A549 (cell line): ENCODE results near the gene BCL3. TPM values are rescaled to one million over a fixed set of nuclear protein-coding genes. Genes with fewer than 3 reads are reported as not detected.
A peak's percentile ranks its signal among the peaks of the same experiment; 100 is the strongest.

ENCODE experiments used
- ATAC-seq, 2 experiments: fragments of 200-7000 bp in 1 of 2; fragments of >200 bp in 1 of 2; cut with Nextera tagmentation in 1 of 2; cut with Tn5 transposase in 1 of 2; 3 replicates each; pipeline versions ENCODE4 v1.8.0 to v1.9.1; 2018 to 2020; ENCODE audit warnings: mild to moderate bottlenecking in 1 of 2, moderate library complexity in 1 of 2
- CTCF ChIA-PET: fragments of 300-600 bp; sonication (Branson Sonifier 250); formaldehyde crosslinking; extraction: SDS; loops from one replicate; lab custom pipeline; 2021; ENCODE audit warnings: antibody characterized with exemption, inconsistent platforms; lab: Yijun Ruan, JAX
- POLR2A ChIA-PET: fragments of 350-600 bp; formaldehyde crosslinking; extraction: SDS; loops from one replicate; lab custom pipeline; 2021; ENCODE audit warnings: antibody characterized with exemption, inconsistent platforms; lab: Yijun Ruan, JAX
- DNase-seq, 2 experiments: peaks; one replicate each; pipeline versions ENCODE4 v3.0.0 to v3.0.0-alpha.2; 2011 to 2016; ENCODE audit warnings: low read depth in 1 of 2, low spot score in 1 of 2
- FAIRE-seq: peaks from 2 replicates; lab custom pipeline; 2011; peaks lifted over from hg19 to GRCh38; lab: Jason Lieb, UNC
- H3K27ac ChIP-seq, 2 experiments: fragments of >200 bp; sonication (Bioruptor Twin); formaldehyde crosslinking; 3 replicates each; pipeline ENCODE4 v1.5.1; 2016 to 2017
- H3K4me1 ChIP-seq: fragments of >200 bp; sonication (Bioruptor Twin); formaldehyde crosslinking; 3 replicates; pipeline ENCODE4 v1.6.1; 2016
- H3K4me2 ChIP-seq: fragments of >200 bp; sonication (Bioruptor Twin); formaldehyde crosslinking; 3 replicates; pipeline ENCODE4 v1.6.1; 2016
- H3K4me3 ChIP-seq: fragments of >200 bp; sonication (Bioruptor Twin); formaldehyde crosslinking; 3 replicates; pipeline ENCODE4 v1.5.1; 2016
- H3K9me3 ChIP-seq: fragments of >200 bp; sonication (Bioruptor Twin); formaldehyde crosslinking; 3 replicates; pipeline ENCODE4 v1.6.1; 2016
- ATOH8 ChIP-seq: fragments of 250-450 bp; sonication (Bioruptor Pico); IDR thresholded peaks from 2 replicates; pipeline ENCODE4 v1.5.0; 2020; ENCODE audit warnings: low read depth, mild to moderate bottlenecking, moderate library complexity
- BCL3 ChIP-seq: fragments of >200 bp; sonication (Bioruptor Twin); formaldehyde crosslinking; IDR thresholded peaks from 3 replicates; pipeline ENCODE4 v1.6.1; 2016
- BHLHE40 ChIP-seq: IDR thresholded peaks from 2 replicates; pipeline ENCODE4 v1.6.1; 2012; ENCODE audit warnings: low read depth, low read length, inconsistent platforms
- CHD2 ChIP-seq: fragments of 150-350 bp; IDR thresholded peaks from 2 replicates; pipeline ENCODE4 v1.6.1; 2014; ENCODE audit warnings: low read length; ENCODE audit not compliant: partially characterized antibody
- CHD4 ChIP-seq: fragments of 200-600 bp; sonication (generic); IDR thresholded peaks from 2 replicates; pipeline ENCODE4 v1.6.1; 2016; ENCODE audit warnings: antibody characterized with exemption, mild to moderate bottlenecking, borderline replicate concordance
- CTCF ChIP-seq: fragments of >200 bp; sonication (Bioruptor Twin); formaldehyde crosslinking; IDR thresholded peaks from 3 replicates; pipeline ENCODE4 v1.5.1; 2016
- EP300 ChIP-seq, 2 experiments: fragments of >200 bp; sonication (Bioruptor Twin); formaldehyde crosslinking; IDR thresholded peaks; 2 replicates in 1 of 2; 3 replicates in 1 of 2; pipeline ENCODE4 v1.6.1; 2016 to 2017
- FOSL2 ChIP-seq, 2 experiments: fragments of 450-650 bp in 1 of 2; fragments of >200 bp in 1 of 2; sonication (Bioruptor Twin) in 1 of 2; formaldehyde crosslinking; IDR thresholded peaks; 2 replicates each; pipeline versions ENCODE4 v1.5.0 to v1.6.1; 2016 to 2020; ENCODE audit warnings: mild to moderate bottlenecking in 1 of 2, moderate library complexity in 1 of 2
- GATA3 ChIP-seq: IDR thresholded peaks from 2 replicates; pipeline ENCODE4 v1.6.1; 2012; ENCODE audit warnings: borderline replicate concordance
- HES2 ChIP-seq: fragments of >200 bp; sonication (Bioruptor Twin); formaldehyde crosslinking; IDR thresholded peaks from 2 replicates; pipeline ENCODE4 v1.6.1; 2016
- HOXA7 ChIP-seq: fragments of 250-450 bp; sonication (Bioruptor Pico); IDR thresholded peaks from 2 replicates; pipeline ENCODE4 v1.5.0; 2020; ENCODE audit warnings: mild to moderate bottlenecking, moderate library complexity
- JUNB ChIP-seq: fragments of >200 bp; sonication (Bioruptor Twin); formaldehyde crosslinking; IDR thresholded peaks from 2 replicates; pipeline ENCODE4 v1.6.1; 2016
- MAFK ChIP-seq: fragments of 450-650 bp; IDR thresholded peaks from 2 replicates; pipeline ENCODE4 v1.6.1; 2014; ENCODE audit not compliant: partially characterized antibody
- NPAS2 ChIP-seq: fragments of 250-450 bp; sonication (Bioruptor Pico); IDR thresholded peaks from 2 replicates; pipeline ENCODE4 v1.8.0; 2022; ENCODE audit warnings: mild to moderate bottlenecking, moderate library complexity, borderline replicate concordance
- POLR2A ChIP-seq: IDR thresholded peaks from 2 replicates; pipeline ENCODE4 v1.6.1; 2012; ENCODE audit warnings: mild to moderate bottlenecking, low read length
- POLR2AphosphoS2 ChIP-seq: conservative IDR thresholded peaks from 2 replicates; pipeline ENCODE4 v1.6.1; 2012; ENCODE audit warnings: low read length, improper control_type of control experiment, inconsistent platforms
- RAD21 ChIP-seq, 2 experiments: fragments of >200 bp in 1 of 2; sonication (Bioruptor Twin) in 1 of 2; formaldehyde crosslinking in 1 of 2; IDR thresholded peaks in 1 of 2; conservative IDR thresholded peaks in 1 of 2; 2 replicates in 1 of 2; 3 replicates in 1 of 2; pipeline ENCODE4 v1.6.1; 2012 to 2018; ENCODE audit warnings: inconsistent platforms in 1 of 2
- RNF2 ChIP-seq: fragments of 200-600 bp; sonication (generic); IDR thresholded peaks from 2 replicates; pipeline ENCODE4 v1.6.1; 2016; ENCODE audit warnings: low read depth, mild to moderate bottlenecking, antibody characterized with exemption, moderate library complexity, borderline replicate concordance
- SMC3 ChIP-seq: fragments of >200 bp; sonication (Bioruptor Twin); formaldehyde crosslinking; IDR thresholded peaks from 3 replicates; pipeline ENCODE4 v1.6.1; 2018; ENCODE audit warnings: inconsistent platforms
- SREBF2 ChIP-seq: fragments of 450-650 bp; IDR thresholded peaks from 2 replicates; pipeline ENCODE4 v1.6.1; 2014; ENCODE audit warnings: mild to moderate bottlenecking, moderate library complexity
- ZFP36 ChIP-seq: fragments of 450-650 bp; IDR thresholded peaks from 2 replicates; pipeline ENCODE4 v1.6.1; 2014; ENCODE audit warnings: borderline replicate concordance; ENCODE audit not compliant: partially characterized antibody
- WGBS: methylation state at CpG from one replicate; pipeline ENCODE4 v1.1.6; 2017; ENCODE audit errors: missing lambda C conversion rate; 5-methylcytosine and 5-hydroxymethylcytosine counted together
- polyA plus RNA-seq, 4 experiments: library from polyadenylated mRNA; depleted of rRNA in 3 of 4; stranded (reverse); fragments of >200 nt; fragmentation: RNase III in 1 of 4; extraction: RNeasy Plus Mini Kit Qiagen cat#74134 plus additional on column Dnase treatment in 1 of 4; gene quantifications; 2 replicates in 3 of 4; 3 replicates in 1 of 4; pipeline ENCODE4 v1.2.3, GENCODE V29; 2011 to 2017

BCL3 gene
- polyA plus RNA-seq, 2 of the 4 experiments (the other 2 are of a cell fraction): 22.6 to 72.1 TPM

GRCh38 chr19:44807162-44807561, 58.7 kb downstream of the BCL3 start:
- Histone ChIP-seq H3K4me2 (peak overlapping the region; percentile 95), H3K9me3 (0 out of 3 replicates have a peak, but pooled peaks cover 6% of the 10 kb centered on the region), H3K27ac (peak overlapping the region; percentile 88 to 89; a peak in 5 of 6 replicates), H3K4me1 (peaks cover 35% of the 10 kb centered on the region), H3K4me3 (no peak overlapping the region)
- ATAC-seq: peak; percentile 61 to 71
- ChIA-PET POLR2A (no interaction called here), CTCF (interaction anchor here (0.7 to 8.8 kb wide), 33 partner anchors 9 to 478 kb away, joined by 3 to 157 read pairs (median 5); partner anchors contain the start of genes CBLC and NECTIN2)
- DNase-seq: peak; percentile 79 to 83
- FAIRE-seq: no peak
- 15% methylated on average over 5 of the region's 5 CpGs for WGBS
- TF ChIP-seq BHLHE40 (peak; percentile 93), JUNB (no peak), ZFP36 (peak; percentile 54), NPAS2 (peak; percentile 42; the same call in 1 of the 2 replicates)

GRCh38 chr19:44807652-44808462, 59.3 kb downstream of the BCL3 start:
- peak; percentile 92 for FAIRE-seq
- Histone ChIP-seq H3K9me3 (0 out of 3 replicates have a peak, but pooled peaks cover 6% of the 10 kb centered on the region), H3K4me1 (peaks cover 35% of the 10 kb centered on the region), H3K4me2 (peak overlapping the region; percentile 95), H3K27ac (peak overlapping the region; percentile 88 to 89), H3K4me3 (peak overlapping the region; percentile 69)
- ATAC-seq: peak; percentile 67 to 83
- DNase-seq: peak; percentile 74 to 82
- CTCF ChIA-PET: interaction anchor here (0.7 to 8.8 kb wide), 37 partner anchors 9 to 478 kb away, joined by 3 to 157 read pairs (median 5); partner anchors contain the start of genes CBLC and NECTIN2
- 16% methylated on average over 13 of the region's 14 CpGs for WGBS
- TF ChIP-seq MAFK (no peak), CTCF (peak; percentile 85), FOSL2 (IDR thresholded peaks at IDR 0.05) (no peak), FOSL2 (CRISPR knock-in tag; IDR thresholded peaks at IDR 0.05) (no peak), SMC3 (peak; percentile 72), RAD21 (conservative IDR thresholded peaks at IDR 0.05 in 1 of 2, IDR thresholded peaks at IDR 0.05 in 1 of 2) (peak; percentile 86 to 89)
- POLR2A ChIA-PET: interaction anchor here (0.8 to 1.9 kb wide), 4 partner anchors 12 to 119 kb away, joined by 3 to 6 read pairs (median 4); partner anchors contain the start of gene NECTIN2

GRCh38 chr19:44808463-44809371, 60.2 kb downstream of the BCL3 start, which contains the start of gene BCAM:
Gene BCAM (plus strand): TSS chr19:44809103. CDS start chr19:44809125, 22 bp downstream.
- peak within 1 kb of the TSS; percentile 88 to 89 for H3K27ac ChIP-seq
- 0 out of 3 replicates have a peak, but pooled peaks cover 5% of the 10 kb centered on the region for H3K9me3 ChIP-seq
- no peak for FAIRE-seq
- H3K4me3 ChIP-seq: peak within 1 kb of the TSS; percentile 69
- POLR2A ChIA-PET: interaction anchor here (0.6 to 1.9 kb wide), 6 partner anchors 10 to 120 kb away, joined by 3 to 6 read pairs (median 4); partner anchors contain the start of gene NECTIN2
- H3K4me2 ChIP-seq: peak within 1 kb of the TSS; percentile 95
- H3K4me1 ChIP-seq: peaks cover 35% of the 10 kb centered on the region
- whole genome bisulfite sequencing: 5% methylated on average over 25 of the region's 59 CpGs
- CTCF ChIA-PET: interaction anchor here (0.7 to 8.8 kb wide), 25 partner anchors 10 to 238 kb away, joined by 3 to 157 read pairs (median 9); partner anchors contain the start of genes CBLC and NECTIN2
- DNase-seq: peak; percentile 53 to 93
- ATAC-seq: peak; percentile 52 to 72
- TF ChIP-seq SREBF2 (no peak), HES2 (no peak), POLR2A (peak; percentile 76), ATOH8 (CRISPR knock-in tag) (no peak), POLR2AphosphoS2 (no peak), RNF2 (no peak), EP300 (IDR thresholded peaks at IDR 0.05) (no peak), HOXA7 (CRISPR knock-in tag) (no peak), CHD2 (no peak), BCL3 (peak; percentile 60; the same call in 2 of the 3 replicates), CHD4 (no peak), GATA3 (0 out of 2 replicates have a peak, but pooled peaks have one; percentile 11)
